IMR-90 (cell line): Measurements from ENCODE around the gene HGFAC. TPM values are rescaled to one million over a fixed set of nuclear protein-coding genes. Genes with fewer than 3 reads are reported as not detected.

Experiments
- ATAC-seq: fragments of 200-7000 bp; cut with Tn5 transposase; 2 replicates; pipeline ENCODE4 v1.9.1; 2020; ENCODE audit warnings: low read depth, mild to moderate bottlenecking, moderate library complexity
- BruUV-seq: library from RNA; stranded (reverse); fragments of 400-500 nt; replicated peaks from 2 replicates; lab custom pipeline; 2021; lab: Mats Ljungman, UMichigan
- CTCF ChIA-PET: fragments of 300-600 bp; formaldehyde crosslinking; extraction: SDS; loops from one replicate; lab custom pipeline; 2021; ENCODE audit warnings: antibody characterized with exemption; lab: Yijun Ruan, JAX
- POLR2A ChIA-PET: fragments of 300-600 bp; sonication (Branson Sonifier 250); formaldehyde crosslinking; loops from one replicate; lab custom pipeline; 2022; ENCODE audit warnings: antibody characterized with exemption; ENCODE audit not compliant: unreplicated experiment; lab: Charles Lee
- DNase-seq: peaks from one replicate; pipeline ENCODE4 v3.0.0; 2013
- H2AFZ ChIP-seq: replicated peaks from 2 replicates; pipeline ENCODE3; 2013; ENCODE audit warnings: low read length, mild to moderate bottlenecking; ENCODE audit not compliant: poor library complexity
- H2AK5ac ChIP-seq: 2 replicates; pipeline ENCODE4 v1.6.1; 2013; ENCODE audit warnings: low read depth, low read length, inconsistent platforms
- H2AK9ac ChIP-seq: replicated peaks from 2 replicates; pipeline ENCODE3; 2013; ENCODE audit warnings: mild to moderate bottlenecking, low read depth, low read length, moderate library complexity; ENCODE audit not compliant: poor library complexity
- H2BK120ac ChIP-seq: 2 replicates; pipeline ENCODE4 v1.6.1; 2013; ENCODE audit warnings: low read depth, low read length, inconsistent platforms
- H2BK15ac ChIP-seq: 3 replicates; pipeline ENCODE4 v1.6.1; 2013; ENCODE audit warnings: low read depth, low read length, inconsistent platforms
- H2BK20ac ChIP-seq: 2 replicates; pipeline ENCODE4 v1.6.1; 2013; ENCODE audit warnings: low read depth, mild to moderate bottlenecking, inconsistent platforms, low read length, moderate library complexity
- H2BK5ac ChIP-seq: 2 replicates; pipeline ENCODE4 v1.6.1; 2013; ENCODE audit warnings: mild to moderate bottlenecking, low read depth, low read length, inconsistent platforms; ENCODE audit not compliant: poor library complexity, severe bottlenecking
- H3K14ac ChIP-seq: replicated peaks from 2 replicates; pipeline ENCODE4 v1.6.1; 2013; ENCODE audit warnings: low read depth, low read length, inconsistent platforms
- H3K18ac ChIP-seq: 2 replicates; pipeline ENCODE4 v1.6.1; 2013; ENCODE audit warnings: low read depth, low read length, control low read depth
- H3K23ac ChIP-seq: 2 replicates; pipeline ENCODE4 v1.6.1; 2013; ENCODE audit warnings: low read depth, low read length, inconsistent platforms
- H3K27ac ChIP-seq: 2 replicates; pipeline ENCODE4 v1.5.1; 2013; ENCODE audit warnings: mild to moderate bottlenecking, control low read depth, low read length; ENCODE audit not compliant: insufficient read depth
- H3K27me3 ChIP-seq: 2 replicates; pipeline ENCODE4 v1.6.1; 2013; ENCODE audit warnings: low read length; ENCODE audit not compliant: control insufficient read depth, insufficient read depth
- H3K36me3 ChIP-seq: 2 replicates; pipeline ENCODE4 v1.6.1; 2013; ENCODE audit warnings: low read length, mixed read lengths; ENCODE audit not compliant: control insufficient read depth, insufficient read depth
- H3K4ac ChIP-seq: 2 replicates; pipeline ENCODE4 v1.6.1; 2013; ENCODE audit warnings: low read depth, low read length, inconsistent platforms
- H3K4me1 ChIP-seq: 2 replicates; pipeline ENCODE4 v1.6.1; 2013; ENCODE audit warnings: low read length, mixed read lengths; ENCODE audit not compliant: control insufficient read depth, insufficient read depth
- H3K4me2 ChIP-seq: 2 replicates; pipeline ENCODE4 v1.6.1; 2013; ENCODE audit warnings: low read depth, mild to moderate bottlenecking, control low read depth, low read length, moderate library complexity
- H3K4me3 ChIP-seq: 2 replicates; pipeline ENCODE4 v1.5.1; 2013; ENCODE audit warnings: low read depth, mild to moderate bottlenecking, control low read depth, low read length, moderate library complexity; ENCODE audit not compliant: insufficient read depth
- H3K56ac ChIP-seq: 2 replicates; pipeline ENCODE4 v1.6.1; 2013; ENCODE audit warnings: low read length, inconsistent platforms; ENCODE audit not compliant: insufficient read depth; ENCODE audit errors: extremely low read depth
- H3K79me1 ChIP-seq, 2 experiments: 2 replicates each; pipeline ENCODE4 v1.6.1; 2013; ENCODE audit warnings: low read length in 2 of 2, inconsistent platforms in 1 of 2, low read depth in 1 of 2
- H3K9ac ChIP-seq: 2 replicates; pipeline ENCODE4 v1.6.1; 2013; ENCODE audit warnings: low read depth, low read length, control low read depth
- H3K9me1 ChIP-seq: 2 replicates; pipeline ENCODE4 v1.6.1; 2013; ENCODE audit warnings: low read length, inconsistent platforms; ENCODE audit not compliant: insufficient read depth
- H3K9me3 ChIP-seq: 2 replicates; pipeline ENCODE4 v1.6.1; 2013; ENCODE audit warnings: low read length; ENCODE audit not compliant: control insufficient read depth, insufficient read depth
- H4K20me1 ChIP-seq: 2 replicates; pipeline ENCODE4 v1.6.1; 2013; ENCODE audit warnings: low read length, inconsistent platforms; ENCODE audit not compliant: insufficient read depth
- H4K5ac ChIP-seq: 2 replicates; pipeline ENCODE4 v1.6.1; 2013; ENCODE audit warnings: mild to moderate bottlenecking, low read depth, low read length, control low read depth
- H4K8ac ChIP-seq, 2 experiments: 2 replicates each; pipeline ENCODE4 v1.6.1; 2013; ENCODE audit warnings: low read depth in 2 of 2, low read length in 2 of 2, control low read depth in 1 of 2, inconsistent platforms in 1 of 2
- H4K91ac ChIP-seq: 2 replicates; pipeline ENCODE4 v1.6.1; 2013; ENCODE audit warnings: low read depth, low read length, inconsistent platforms; ENCODE audit not compliant: insufficient read depth
- BHLHE40 ChIP-seq: fragments of 150-350 bp; IDR thresholded peaks from 2 replicates; pipeline ENCODE4 v1.6.1; 2016; ENCODE audit warnings: mild to moderate bottlenecking, low read depth, low read length
- CEBPB ChIP-seq: IDR thresholded peaks from 2 replicates; pipeline ENCODE4 v1.6.1; 2012; ENCODE audit warnings: low read depth, low read length, improper control_type of control experiment
- CHD1 ChIP-seq: IDR thresholded peaks from 2 replicates; pipeline ENCODE4 v1.6.1; 2012; ENCODE audit warnings: low read depth, low read length, improper control_type of control experiment
- CTCF ChIP-seq: conservative IDR thresholded peaks from 2 replicates; pipeline ENCODE4 v1.5.1; 2012; ENCODE audit warnings: mild to moderate bottlenecking, low read depth, low read length, improper control_type of control experiment
- ELK1 ChIP-seq: fragments of 150-350 bp; IDR thresholded peaks from 2 replicates; pipeline ENCODE4 v1.6.1; 2016; ENCODE audit warnings: low read depth, mild to moderate bottlenecking, low read length, moderate library complexity, borderline replicate concordance
- FOS ChIP-seq: fragments of 150-350 bp; IDR thresholded peaks from 2 replicates; pipeline ENCODE4 v1.6.1; 2016; ENCODE audit warnings: low read depth, low read length
- MAFK ChIP-seq: IDR thresholded peaks from 2 replicates; pipeline ENCODE4 v1.6.1; 2012; ENCODE audit warnings: low read depth, low read length, improper control_type of control experiment
- MAZ ChIP-seq: IDR thresholded peaks from 2 replicates; pipeline ENCODE4 v1.6.1; 2012; ENCODE audit warnings: low read depth, mild to moderate bottlenecking, low read length, improper control_type of control experiment, moderate library complexity, borderline replicate concordance
- MXI1 ChIP-seq: IDR thresholded peaks from 2 replicates; pipeline ENCODE4 v1.6.1; 2012; ENCODE audit warnings: low read depth, mild to moderate bottlenecking, low read length, moderate library complexity, borderline replicate concordance
- NFE2L2 ChIP-seq: fragments of 150-350 bp; IDR thresholded peaks from 2 replicates; pipeline ENCODE4 v1.6.1; 2016; ENCODE audit warnings: low read depth, mild to moderate bottlenecking, low read length
- POLR2A ChIP-seq: IDR thresholded peaks from 2 replicates; pipeline ENCODE4 v1.6.1; 2012; ENCODE audit warnings: mild to moderate bottlenecking, low read depth, low read length
- RAD21 ChIP-seq: IDR thresholded peaks from 2 replicates; pipeline ENCODE4 v1.6.1; 2012; ENCODE audit warnings: low read length, improper control_type of control experiment
- RCOR1 ChIP-seq: IDR thresholded peaks from 2 replicates; pipeline ENCODE4 v1.6.1; 2012; ENCODE audit warnings: mild to moderate bottlenecking, low read length, improper control_type of control experiment; ENCODE audit not compliant: insufficient replicate concordance
- RFX5 ChIP-seq: IDR thresholded peaks from 2 replicates; pipeline ENCODE4 v1.8.0; 2012; ENCODE audit warnings: low read depth, mild to moderate bottlenecking, low read length, moderate library complexity
- SMC3 ChIP-seq: fragments of 150-350 bp; IDR thresholded peaks from 2 replicates; pipeline ENCODE4 v1.6.1; 2016; ENCODE audit warnings: low read depth, mild to moderate bottlenecking, antibody characterized with exemption, low read length, moderate library complexity
- USF2 ChIP-seq: fragments of 150-350 bp; IDR thresholded peaks from 2 replicates; pipeline ENCODE4 v1.6.1; 2017; ENCODE audit warnings: mild to moderate bottlenecking, antibody characterized with exemption, low read length, low read depth
- WGBS, 2 experiments: methylation state at CpG; one replicate each; pipeline versions ENCODE4 v1.1.5 to v1.1.7; 2013; ENCODE audit warnings: missing lambda C conversion rate in 2 of 2; ENCODE audit not compliant: insufficient read length in 1 of 2; ENCODE audit errors: extremely low coverage in 2 of 2; 5-methylcytosine and 5-hydroxymethylcytosine counted together
- dilution Hi-C: fragments of 300-500 bp; cut with HindIII; formaldehyde crosslinking; loops from one replicate; pipeline ENCODE4 v1.14.3; 2018; ENCODE audit warnings: low sequenced_read_pairs; ENCODE audit not compliant: unreplicated experiment
- in situ Hi-C: fragments of 300-500 bp; cut with MboI; formaldehyde crosslinking; loops from 3 replicates; pipeline ENCODE4 v1.14.3; 2019; ENCODE audit warnings: low sequenced_read_pairs, inconsistent platforms, mixed read lengths
- intact Hi-C: fragments of 100-400 bp; cut with micrococcal nuclease; formaldehyde crosslinking; loops from 2 replicates; pipeline ENCODE4 v1.10.0; 2022
- polyA plus RNA-seq, 3 experiments: library from polyadenylated mRNA; depleted of rRNA; stranded (reverse); fragments of >200 nt; gene quantifications; 2 replicates each; pipeline ENCODE4 v1.2.3, GENCODE V29; 2012; ENCODE audit warnings: low replicate concordance in 1 of 3
- total RNA-seq: library from RNA; depleted of rRNA; stranded (reverse); fragments of >200 nt; gene quantifications from 2 replicates; pipeline ENCODE4 v1.2.3, GENCODE V29; 2012

Gene HGFAC
- total and polyA plus RNA-seq, 2 of the 4 experiments (the other 2 are of a cell fraction): 0.05 TPM; not detected in 1

- H4K5ac ChIP-seq: no peak overlapping the region
- H3K4ac ChIP-seq: no peak overlapping the region
- H3K27me3 ChIP-seq: peaks cover 57% of the 10 kb centered on the region
- no peak overlapping the region for H2BK5ac ChIP-seq
- H4K8ac ChIP-seq: no peak overlapping the region
- H3K27ac ChIP-seq: no peak overlapping the region
- ChIA-PET CTCF (no interaction called here), POLR2A (no interaction called here)
- intact Hi-C loops (no loop called here), in situ Hi-C loops (no loop called here), dilution Hi-C loops (no loop called here)
- no peak overlapping the region for H2AFZ ChIP-seq
- no peak overlapping the region for H4K91ac ChIP-seq
- no peaks in the 10 kb centered on the region for H3K9me1 ChIP-seq
- no peak overlapping the region for H3K18ac ChIP-seq
- H3K9me3 ChIP-seq: no peaks in the 10 kb centered on the region
- ATAC-seq: no peak
- H4K20me1 ChIP-seq: no peaks in the 10 kb centered on the region
- H3K4me2 ChIP-seq: no peak overlapping the region
- H3K79me1 ChIP-seq: no peaks in the 10 kb centered on the region
- no peak overlapping the region for H2AK5ac ChIP-seq
- H2AK9ac ChIP-seq: no peak overlapping the region
- H3K56ac ChIP-seq: no peak overlapping the region
- H3K9ac ChIP-seq: no peak overlapping the region
- H3K23ac ChIP-seq: no peak overlapping the region
- no peak overlapping the region for H2BK120ac ChIP-seq
- no peak overlapping the region for H3K4me3 ChIP-seq
- WGBS, 2 experiments: 76% methylated on average over 5 of the region's 25 CpGs; no CpG with 5 or more reads in 1 of the 2 experiments
- no peak overlapping the region for H2BK20ac ChIP-seq
- BruUV-seq: no TSS peak
- no peaks in the 10 kb centered on the region for H3K4me1 ChIP-seq
- no peak overlapping the region for H2BK15ac ChIP-seq
- H3K36me3 ChIP-seq: no peaks in the 10 kb centered on the region
- TF ChIP-seq ELK1: no peak
- TF ChIP-seq CEBPB: no peak
- no peak for TF ChIP-seq MAZ
- no peak for TF ChIP-seq MXI1
- TF ChIP-seq NFE2L2: no peak
- no peak for TF ChIP-seq MAFK
- TF ChIP-seq SMC3: no peak
- no peak for TF ChIP-seq BHLHE40
- no peak for TF ChIP-seq RFX5
- TF ChIP-seq USF2: no peak
- TF ChIP-seq POLR2A: no peak
- TF ChIP-seq RCOR1: no peak
- no peak for TF ChIP-seq RAD21
- TF ChIP-seq FOS: no peak
- no peak for TF ChIP-seq CHD1
- TF ChIP-seq CTCF: no peak
- no peak overlapping the region for H3K14ac ChIP-seq
- DNase-seq: no peak
Observed at GRCh38 chr4:3485886-3486540, 44.2 kb downstream of the HGFAC start.
